HG02642 (cell line): Measurements from ENCODE around the gene EP300.
A peak's percentile ranks its signal among the peaks of the same experiment; 100 is the strongest.
"Not testable (repeated sequence)": the region's sequence is repeated elsewhere in the genome, so short reads cannot be mapped to it uniquely, and the experiment has no call there.

ENCODE experiments used
- ATAC-seq: cut with Tn5 transposase; IDR thresholded peaks from one replicate; pipeline ENCODE4 v1.9.1; 2021; ENCODE audit warnings: mild to moderate bottlenecking; ENCODE audit not compliant: unreplicated experiment, poor library complexity

Gene EP300

DNA sequence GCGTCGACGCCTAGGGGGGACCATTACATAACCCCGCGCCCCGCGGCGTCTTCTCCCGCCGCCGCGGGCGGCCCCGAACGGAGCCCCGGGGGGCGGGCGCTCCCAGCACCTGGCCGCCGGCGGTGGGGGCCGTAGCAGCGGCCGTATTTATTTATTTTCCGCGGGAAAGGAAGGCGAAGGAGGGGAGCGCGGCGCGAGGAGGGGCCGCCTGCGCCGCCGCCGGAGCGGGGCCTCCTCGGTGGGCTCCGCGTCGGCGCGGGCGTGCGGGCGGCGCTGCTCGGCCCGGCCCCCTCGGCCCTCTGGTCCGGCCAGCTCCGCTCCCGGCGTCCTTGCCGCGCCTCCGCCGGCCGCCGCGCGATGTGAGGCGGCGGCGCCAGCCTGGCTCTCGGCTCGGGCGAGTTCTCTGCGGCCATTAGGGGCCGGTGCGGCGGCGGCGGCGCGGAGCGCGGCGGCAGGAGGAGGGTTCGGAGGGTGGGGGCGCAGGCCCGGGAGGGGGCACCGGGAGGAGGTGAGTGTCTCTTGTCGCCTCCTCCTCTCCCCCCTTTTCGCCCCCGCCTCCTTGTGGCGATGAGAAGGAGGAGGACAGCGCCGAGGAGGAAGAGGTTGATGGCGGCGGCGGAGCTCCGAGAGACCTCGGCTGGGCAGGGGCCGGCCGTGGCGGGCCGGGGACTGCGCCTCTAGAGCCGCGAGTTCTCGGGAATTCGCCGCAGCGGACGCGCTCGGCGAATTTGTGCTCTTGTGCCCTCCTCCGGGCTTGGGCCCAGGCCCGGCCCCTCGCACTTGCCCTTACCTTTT is at the start of gene EP300:
Gene EP300 (plus strand): TSS at position 570 of the 795 bp plus-strand sequence. CDS start 413 bp downstream, outside the sequence.
- peak; percentile 46 for ATAC-seq

GRCh38 chr22:41043722-41044121 is 48.7 kb upstream of the EP300 start:
- ATAC-seq, result no peak

DNA sequence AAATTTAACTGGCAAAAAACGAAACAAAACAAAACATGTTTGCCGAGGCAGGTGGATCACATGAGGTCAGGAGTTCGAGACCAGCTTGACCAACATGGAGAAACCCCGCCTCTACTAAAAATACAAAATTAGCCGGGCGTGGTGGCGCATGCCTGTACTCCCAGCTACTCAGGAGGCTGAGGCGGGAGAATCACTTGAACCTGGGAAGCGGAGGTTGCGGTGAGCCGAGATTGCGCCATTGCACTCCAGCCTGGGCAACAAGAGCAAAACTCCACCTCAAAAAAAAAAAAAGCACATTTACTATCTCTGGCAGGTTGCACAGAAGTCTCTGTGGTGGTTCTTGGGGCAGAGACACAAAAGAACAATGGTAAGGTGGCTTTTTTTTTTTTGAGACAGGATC is 46.8 kb upstream of the EP300 start:
- ATAC-seq, result not testable (repeated sequence)

DNA sequence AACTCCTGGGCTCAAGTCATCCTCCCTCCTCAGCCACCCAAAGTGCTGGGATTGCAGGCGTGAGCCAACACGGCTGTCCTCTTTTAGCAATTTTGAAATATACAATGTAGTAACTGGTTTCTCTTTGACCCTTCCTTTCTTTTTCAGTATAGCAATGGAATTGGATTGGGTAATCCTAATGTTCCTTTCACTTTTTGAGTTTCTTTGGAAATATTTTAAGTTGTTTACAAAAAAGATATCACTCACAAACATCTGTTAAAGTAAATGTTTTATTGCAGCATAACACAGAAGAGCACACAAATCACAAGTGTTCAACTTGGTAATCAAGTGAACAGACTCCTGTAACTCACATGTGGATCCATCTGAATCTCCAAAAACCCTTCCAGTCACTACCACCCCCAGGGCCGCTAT is 44.6 kb upstream of the EP300 start:
- ATAC-seq, result no peak

- not testable (repeated sequence) for ATAC-seq
Measured at GRCh38 chr22:41048345-41048744, 44.0 kb upstream of the EP300 start.

GRCh38 chr22:41048791-41049717 is 43.3 kb upstream of the EP300 start:
- no peak for ATAC-seq

DNA sequence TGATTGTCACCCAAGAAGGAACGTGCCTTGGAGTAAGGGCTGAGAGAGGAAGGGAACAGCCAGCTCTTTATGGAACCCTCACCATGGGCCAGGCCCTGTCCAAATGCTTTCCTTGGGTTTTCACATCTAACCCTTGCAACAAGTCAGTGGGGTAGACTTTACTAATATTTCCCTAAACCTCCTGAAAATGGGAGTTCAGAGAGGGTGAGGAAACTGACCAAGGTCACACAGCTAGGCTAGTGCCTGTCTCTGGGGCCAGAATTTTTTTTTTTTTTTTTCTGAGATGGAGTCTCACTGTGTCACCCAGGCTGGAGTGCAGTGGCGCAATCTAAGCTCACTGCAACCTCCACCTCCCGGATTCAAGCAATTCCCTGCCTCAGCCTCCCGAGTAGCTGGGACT is 42.6 kb upstream of the EP300 start:
- not testable (repeated sequence) for ATAC-seq

DNA sequence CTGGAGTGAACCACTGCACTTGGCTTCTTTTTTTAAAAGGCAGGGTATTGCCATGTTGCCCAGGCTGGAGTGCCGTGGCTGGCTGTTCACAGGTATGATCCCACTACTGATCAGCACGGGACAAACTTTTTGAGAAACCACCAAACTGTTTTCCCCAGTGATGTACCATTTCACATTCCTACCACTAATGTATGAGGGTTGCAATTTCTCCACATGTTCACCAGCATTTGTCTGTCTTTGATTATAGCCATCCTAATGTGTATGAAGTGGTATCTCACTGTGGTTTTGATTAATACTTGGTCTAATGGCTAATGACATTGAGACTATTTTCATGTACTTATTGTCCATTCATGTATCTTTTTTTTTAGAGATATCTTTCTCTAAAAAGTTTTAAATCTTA is 41.5 kb upstream of the EP300 start:
- no peak for ATAC-seq

DNA sequence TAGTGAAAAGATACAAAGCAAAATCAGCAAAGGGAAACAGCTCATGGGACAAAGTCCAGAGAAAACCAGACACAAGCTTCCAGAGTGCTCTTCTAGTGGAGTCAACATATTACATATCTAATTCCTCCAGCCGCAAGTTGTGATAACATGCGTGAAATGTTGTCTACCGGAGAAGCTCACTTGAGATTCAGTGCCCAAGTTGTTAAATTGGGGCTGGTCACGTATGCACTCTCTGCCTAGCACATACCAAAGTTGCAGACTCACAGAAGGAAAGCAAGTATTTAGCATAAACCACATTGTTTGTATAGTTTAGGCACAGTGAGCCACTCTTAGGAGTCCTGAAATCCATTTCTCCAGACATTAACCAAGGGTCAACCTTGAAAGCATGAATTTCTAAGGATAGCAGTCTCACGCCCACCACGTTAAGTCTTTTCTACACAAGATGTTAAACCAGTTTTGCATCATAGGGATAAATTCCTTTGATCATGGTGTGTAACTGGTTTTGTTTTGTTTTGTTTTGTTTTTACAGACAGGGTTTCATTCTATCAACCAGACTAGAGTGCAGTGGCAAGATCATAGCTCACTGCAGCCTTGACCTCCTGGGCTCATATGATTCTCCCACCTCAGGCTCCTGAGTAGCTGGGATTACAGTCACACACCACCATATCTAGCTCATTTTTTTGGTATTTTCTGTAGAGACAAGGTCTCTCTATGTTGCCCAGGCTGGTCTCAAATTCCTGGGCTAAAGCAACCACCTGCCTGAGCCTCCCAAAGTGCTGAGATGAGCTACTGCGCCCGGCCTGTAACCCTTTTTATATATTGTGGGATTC is 39.5 kb upstream of the EP300 start:
- no peak for ATAC-seq

DNA sequence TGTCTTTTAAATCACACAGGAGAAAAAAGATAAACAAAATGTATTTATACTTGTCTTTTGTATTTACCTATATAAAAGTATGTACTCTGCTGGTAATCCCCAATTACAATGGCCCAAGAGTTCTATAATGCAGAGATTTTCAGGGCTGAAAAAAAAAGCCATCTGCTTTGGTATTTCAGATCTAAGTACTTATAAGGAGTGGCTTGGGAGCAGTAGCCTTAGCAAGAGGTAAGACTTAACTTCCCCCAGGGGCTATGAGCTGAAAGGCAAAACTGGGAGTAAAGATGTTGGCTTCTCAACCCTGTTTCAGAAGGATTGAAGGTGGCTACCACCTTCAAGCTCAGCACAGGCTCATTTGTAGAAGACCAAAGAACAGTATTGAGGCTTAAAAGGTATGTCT is 35.3 kb upstream of the EP300 start:
- ATAC-seq, result no peak

DNA sequence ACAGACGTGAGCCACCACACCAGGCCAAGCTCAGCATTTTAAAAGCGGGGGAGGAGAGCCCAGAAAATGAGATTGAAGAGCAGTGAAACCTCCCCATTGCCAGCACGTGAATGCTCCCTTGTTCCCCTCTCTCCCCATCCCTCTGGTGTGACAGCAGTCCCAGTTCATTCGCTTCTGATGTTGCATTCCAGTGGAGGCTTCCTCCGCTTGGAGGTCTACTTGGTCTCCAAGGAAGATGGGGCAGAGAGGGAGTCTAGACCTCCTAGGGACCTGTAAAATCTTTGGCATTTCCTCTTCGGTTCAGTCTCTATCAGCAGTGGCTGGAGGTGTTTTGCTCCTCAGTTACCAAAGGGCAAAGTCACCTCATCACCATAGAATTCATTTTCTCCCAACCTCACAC is 30.2 kb upstream of the EP300 start:
- ATAC-seq, result no peak

DNA sequence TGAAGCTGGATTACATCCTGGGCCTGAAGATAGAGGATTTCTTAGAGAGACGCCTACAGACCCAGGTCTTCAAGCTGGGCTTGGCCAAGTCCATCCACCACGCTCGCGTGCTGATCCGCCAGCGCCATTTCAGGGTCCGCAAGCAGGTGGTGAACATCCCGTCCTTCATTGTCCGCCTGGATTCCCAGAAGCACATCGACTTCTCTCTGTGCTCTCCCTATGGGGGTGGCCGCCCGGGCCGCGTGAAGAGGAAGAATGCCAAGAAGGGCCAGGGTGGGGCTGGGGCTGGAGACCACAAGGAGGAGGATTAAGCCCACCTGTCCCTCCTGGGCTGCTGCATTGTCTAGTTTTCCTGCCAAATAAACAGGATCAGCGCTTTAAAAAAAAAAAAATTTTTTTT is 28.1 kb upstream of the EP300 start:
- not testable (repeated sequence) for ATAC-seq

DNA sequence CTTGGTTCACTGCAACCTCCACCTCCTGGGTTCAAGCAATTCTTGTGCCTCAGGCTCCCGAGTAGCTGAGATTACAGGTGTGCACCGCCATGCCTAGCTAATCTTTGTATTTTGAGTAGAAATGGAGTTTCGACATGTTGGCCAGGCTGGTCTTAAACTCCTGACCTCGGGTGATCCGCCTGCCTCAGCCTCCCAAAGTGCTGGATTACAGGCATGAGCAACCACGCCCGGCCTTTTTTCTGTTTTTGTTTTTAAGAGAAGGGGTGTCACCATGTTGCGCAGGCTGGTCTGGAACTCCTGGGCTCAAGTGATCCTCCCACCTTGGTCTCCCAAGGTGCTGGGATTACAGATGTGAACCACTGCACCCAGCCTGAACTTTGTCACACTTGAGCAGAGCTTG is 26.1 kb upstream of the EP300 start:
- not testable (repeated sequence) for ATAC-seq

DNA sequence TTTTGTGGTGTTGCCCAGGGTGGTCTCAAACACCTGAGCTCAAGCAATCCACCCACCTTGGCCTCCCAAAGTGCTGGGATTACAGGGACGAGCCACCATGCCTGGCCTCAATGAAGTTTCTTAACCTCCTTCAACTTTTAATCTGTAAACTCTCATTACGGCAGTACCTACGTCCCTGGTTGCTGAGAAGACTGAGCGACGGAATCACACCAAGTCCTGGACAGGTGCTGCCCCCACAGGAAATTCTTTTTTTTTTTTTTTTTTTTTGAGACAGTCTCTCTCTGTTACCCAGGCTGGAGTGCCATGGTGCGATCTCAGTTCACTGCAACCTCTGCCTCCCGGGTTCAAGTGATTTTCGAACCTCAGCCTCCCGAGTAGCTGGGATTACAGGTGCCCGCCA is 24.4 kb upstream of the EP300 start:
- ATAC-seq, result not testable (repeated sequence)

GRCh38 chr22:41070665-41071331 is 21.6 kb upstream of the EP300 start:
- no peak for ATAC-seq

- ATAC-seq, result no peak
Measured at GRCh38 chr22:41074061-41074460, 18.3 kb upstream of the EP300 start.

- no peak for ATAC-seq
Measured at GRCh38 chr22:41074466-41074865, 17.9 kb upstream of the EP300 start.

DNA sequence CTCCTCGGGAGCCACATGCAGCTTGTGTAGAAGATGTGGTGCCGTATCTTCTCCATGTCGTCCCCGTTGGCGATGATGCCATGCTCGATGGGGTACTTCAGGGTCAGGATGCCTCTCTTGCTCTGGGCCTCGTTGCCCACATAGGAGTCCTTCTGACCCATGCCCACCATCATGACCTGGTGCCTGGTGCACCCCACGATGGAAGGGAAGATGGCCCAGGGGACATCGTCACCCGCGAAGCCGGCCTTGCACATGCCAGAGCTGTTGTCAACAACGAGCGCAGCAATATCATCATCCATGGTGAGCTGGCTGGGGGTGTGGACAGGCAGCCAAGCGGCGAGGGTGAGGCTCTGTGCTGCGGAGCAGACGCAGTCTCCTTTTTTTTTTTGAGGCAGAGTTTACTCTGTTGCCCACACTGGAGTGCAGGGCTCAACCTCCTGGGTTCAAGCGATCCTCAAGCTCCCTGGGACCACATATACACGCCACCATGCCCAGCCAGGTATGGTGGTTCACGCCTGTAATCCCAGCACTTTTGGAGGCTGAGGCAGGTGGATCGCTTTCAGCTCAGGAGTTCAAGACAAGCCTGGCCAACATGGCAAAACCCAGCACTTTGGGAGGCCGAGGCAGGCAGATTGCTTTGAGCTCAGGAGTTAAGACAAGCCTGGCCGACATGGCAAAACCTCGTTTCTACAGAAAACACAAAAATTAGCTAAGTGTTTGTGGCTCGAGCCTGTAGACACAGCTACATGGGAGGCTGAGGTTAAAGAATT is 17.3 kb upstream of the EP300 start:
- no peak for ATAC-seq

DNA sequence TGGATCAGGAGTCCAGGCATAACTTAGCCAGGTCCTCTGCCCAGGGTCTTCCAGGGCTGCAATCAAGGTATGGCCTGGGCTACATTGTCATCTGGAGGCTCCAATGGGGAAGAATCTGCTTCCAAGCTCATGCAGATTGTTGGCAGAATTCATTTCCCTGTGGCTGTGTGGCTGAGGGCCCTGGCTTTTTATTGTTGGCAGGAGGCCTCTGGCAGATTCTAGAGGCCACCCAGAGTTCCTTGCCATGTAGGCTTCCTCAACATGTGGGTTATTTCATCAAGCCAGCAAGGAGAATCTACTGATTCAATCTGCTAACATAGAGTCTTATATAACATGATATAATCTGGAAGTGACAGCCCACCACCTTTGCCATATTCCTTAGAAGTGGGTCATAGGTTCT is 16.4 kb upstream of the EP300 start:
- no peak for ATAC-seq
